ENCODE measurements around the gene FAXDC2.
"Not testable (repeated sequence)": the region's sequence is repeated elsewhere in the genome, so short reads cannot be mapped to it uniquely, and the experiment has no call there.

Gene FAXDC2

GRCh38 chr5:154840435-154841272, 9.7 kb downstream of the FAXDC2 start:
- Histone ChIP-seq H3K4me1 (ENCODE audit: control insufficient read depth, insufficient read depth, low read length) (peaks cover 6% of the 10 kb centered on the region), H3K27me3 (ENCODE audit: control insufficient read depth, insufficient read depth, low read length) (no peaks in the 10 kb centered on the region), H3K9me3 (replicated peaks; ENCODE audit: low read length) (no peaks in the 10 kb centered on the region), H3K9ac (ENCODE audit: low read depth, low read length) (no peak overlapping the region), H3K4me3 (ENCODE audit: low read length) (no peak overlapping the region), H3K36me3 (ENCODE audit: insufficient read depth, low read length) (peaks cover 10% of the 10 kb centered on the region), H3K4me2 (ENCODE audit: low read length) (no peak overlapping the region)

DNA sequence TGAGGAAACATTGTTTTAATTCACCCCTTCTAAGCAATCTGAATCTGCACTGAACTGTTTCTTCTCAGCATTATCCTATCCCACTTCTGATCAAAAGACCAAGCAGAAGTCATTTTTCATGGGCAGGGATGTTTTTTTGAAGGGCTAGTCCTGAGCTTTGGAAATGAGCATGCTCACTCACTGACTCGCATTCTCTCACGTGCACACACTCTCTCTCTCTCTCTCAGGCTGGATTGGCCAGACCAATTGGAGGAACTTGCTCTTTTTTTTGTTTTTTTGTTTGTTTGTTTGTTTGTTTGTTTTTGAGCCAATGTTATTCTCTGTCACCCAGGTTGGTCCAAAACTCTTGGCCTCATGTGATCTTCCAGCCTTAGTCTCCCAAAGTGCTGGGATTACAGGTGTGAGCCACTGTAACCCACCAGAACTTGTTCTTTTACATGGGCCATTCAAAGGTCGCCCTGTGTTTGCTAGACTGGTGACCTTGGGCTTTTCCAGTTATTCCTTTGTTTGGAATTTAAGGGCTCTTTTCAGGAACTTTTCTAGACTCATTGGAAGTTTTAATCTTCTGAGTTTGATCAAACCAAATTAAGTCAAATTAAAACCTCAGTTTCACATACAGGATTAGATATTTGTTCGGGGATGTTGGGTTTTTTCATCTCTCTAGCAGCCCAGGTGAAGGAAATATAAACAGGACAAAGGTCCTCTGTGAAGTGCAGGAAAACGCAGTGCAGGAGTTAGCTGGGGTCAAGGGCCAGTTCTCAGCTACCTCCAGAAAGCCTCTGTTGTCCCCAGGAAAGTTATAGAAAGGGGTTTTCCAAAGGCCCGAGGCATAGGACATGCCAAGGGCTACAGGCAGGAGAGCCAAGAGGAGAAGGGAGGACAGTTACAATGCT, 13.1 kb downstream of the FAXDC2 start:
- H3K4me3 ChIP-seq (ENCODE audit: low read length), result no peak overlapping the region
- peaks cover 15% of the 10 kb centered on the region for H3K36me3 ChIP-seq (ENCODE audit: insufficient read depth, low read length)
- no peaks in the 10 kb centered on the region for H3K9me3 ChIP-seq (replicated peaks; ENCODE audit: low read length)
- H3K4me2 ChIP-seq (ENCODE audit: low read length), result no peak overlapping the region
- H3K4me1 ChIP-seq (ENCODE audit: control insufficient read depth, insufficient read depth, low read length), result peaks cover 17% of the 10 kb centered on the region
- H3K27me3 ChIP-seq (ENCODE audit: control insufficient read depth, insufficient read depth, low read length), result no peaks in the 10 kb centered on the region
- H3K9ac ChIP-seq (ENCODE audit: low read depth, low read length), result no peak overlapping the region

DNA sequence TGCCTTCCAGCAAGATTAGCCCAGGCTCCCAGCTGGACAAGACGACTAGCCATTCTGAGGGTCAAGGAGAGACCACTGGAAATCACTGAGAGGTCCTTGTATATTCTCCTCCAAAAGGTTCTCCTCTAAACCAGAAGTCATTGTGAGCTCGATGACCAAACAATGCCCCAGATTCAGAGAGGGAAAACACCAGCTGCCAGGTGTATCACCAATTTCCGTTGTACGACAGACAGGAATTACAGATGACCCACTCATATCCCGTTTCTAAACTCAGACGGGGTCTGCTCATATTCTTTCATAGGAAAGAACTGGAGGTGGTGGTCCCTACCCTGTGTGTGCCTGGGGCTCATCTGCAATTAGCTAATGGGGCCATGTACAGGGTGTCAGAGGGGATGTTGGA, 14.2 kb downstream of the FAXDC2 start:
- no peak overlapping the region for H3K9ac ChIP-seq (ENCODE audit: low read depth, low read length)
- no peaks in the 10 kb centered on the region for H3K9me3 ChIP-seq (replicated peaks; ENCODE audit: low read length)
- peaks cover 21% of the 10 kb centered on the region for H3K36me3 ChIP-seq (ENCODE audit: insufficient read depth, low read length)
- no peak overlapping the region for H3K4me2 ChIP-seq (ENCODE audit: low read length)
- H3K27me3 ChIP-seq (ENCODE audit: control insufficient read depth, insufficient read depth, low read length), result no peaks in the 10 kb centered on the region
- H3K4me3 ChIP-seq (ENCODE audit: low read length), result no peak overlapping the region
- H3K4me1 ChIP-seq (ENCODE audit: control insufficient read depth, insufficient read depth, low read length), result peaks cover 17% of the 10 kb centered on the region

DNA sequence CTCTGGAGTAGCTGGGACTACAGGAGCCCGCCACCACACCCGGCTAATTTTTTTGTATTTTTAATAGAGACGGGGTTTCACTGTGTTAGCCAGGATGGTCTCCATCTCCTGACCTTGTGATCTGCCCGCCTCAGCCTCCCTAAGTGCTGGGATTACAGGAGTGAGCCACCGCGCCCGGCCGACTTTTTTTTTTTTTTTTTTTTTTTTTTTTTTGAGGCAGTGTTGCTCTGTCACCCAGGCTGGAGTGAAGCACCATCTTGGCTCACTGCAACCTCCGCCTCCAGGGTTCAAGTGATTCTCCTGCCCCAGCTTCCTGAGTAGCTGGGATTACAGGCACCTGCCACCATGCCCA, 14.7 kb downstream of the FAXDC2 start:
- H3K27me3 ChIP-seq (ENCODE audit: control insufficient read depth, insufficient read depth, low read length); H3K4me3 ChIP-seq (ENCODE audit: low read length); H3K9me3 ChIP-seq (replicated peaks; ENCODE audit: low read length): not testable (repeated sequence)
- Histone ChIP-seq H3K9ac (ENCODE audit: low read depth, low read length) (peak overlapping the region; percentile 28), H3K36me3 (ENCODE audit: insufficient read depth, low read length) (peaks cover 22% of the 10 kb centered on the region), H3K4me1 (ENCODE audit: control insufficient read depth, insufficient read depth, low read length) (peaks cover 20% of the 10 kb centered on the region), H3K4me2 (ENCODE audit: low read length) (peak overlapping the region; percentile 35)

DNA sequence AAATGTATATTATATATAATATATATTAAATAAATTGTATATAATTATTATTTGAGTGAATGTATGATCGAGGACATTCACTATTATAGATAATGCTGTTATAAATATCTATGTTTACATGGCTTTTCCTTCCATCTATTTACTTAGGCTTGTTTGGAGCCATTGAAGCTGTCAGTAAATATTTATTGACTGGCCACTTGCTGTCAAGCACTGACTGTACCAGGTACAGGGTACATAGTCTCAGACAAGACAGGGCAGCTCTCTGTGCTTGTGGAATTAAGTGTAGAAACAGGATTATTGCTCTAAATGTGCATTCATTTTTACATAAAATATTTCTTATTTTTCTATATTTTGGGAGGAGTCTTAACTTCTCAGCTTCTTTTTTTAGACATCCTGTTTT, 16.4 kb downstream of the FAXDC2 start:
- Histone ChIP-seq H3K36me3 (ENCODE audit: insufficient read depth, low read length) (peaks cover 22% of the 10 kb centered on the region), H3K9me3 (replicated peaks; ENCODE audit: low read length) (no peaks in the 10 kb centered on the region), H3K27me3 (ENCODE audit: control insufficient read depth, insufficient read depth, low read length) (no peaks in the 10 kb centered on the region), H3K4me1 (ENCODE audit: control insufficient read depth, insufficient read depth, low read length) (peaks cover 36% of the 10 kb centered on the region), H3K4me2 (ENCODE audit: low read length) (no peak overlapping the region), H3K9ac (ENCODE audit: low read depth, low read length) (no peak overlapping the region), H3K4me3 (ENCODE audit: low read length) (no peak overlapping the region)

DNA sequence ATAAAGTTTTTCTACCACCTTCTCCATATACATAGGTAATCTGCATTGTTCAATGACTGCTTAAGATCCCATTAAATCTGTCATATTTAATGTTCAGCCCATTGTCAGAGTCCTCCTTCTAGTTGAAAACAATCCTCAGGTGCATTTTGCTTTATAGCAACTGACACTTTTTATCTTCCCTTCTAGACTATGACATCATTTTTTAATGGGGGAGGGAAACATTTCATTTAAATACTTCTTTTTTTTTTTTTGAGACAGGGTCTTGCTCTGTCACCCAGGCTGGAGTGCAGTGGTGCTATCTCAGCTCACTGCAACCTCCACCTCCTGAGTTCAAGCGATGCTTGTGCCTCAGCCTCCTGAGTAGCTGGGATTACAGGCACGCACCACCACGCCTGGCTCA, 17.6 kb downstream of the FAXDC2 start:
- not testable (repeated sequence) for H3K9ac ChIP-seq (ENCODE audit: low read depth, low read length); H3K9me3 ChIP-seq (replicated peaks; ENCODE audit: low read length); H3K4me3 ChIP-seq (ENCODE audit: low read length); H3K27me3 ChIP-seq (ENCODE audit: control insufficient read depth, insufficient read depth, low read length); H3K4me2 ChIP-seq (ENCODE audit: low read length)
- Histone ChIP-seq H3K36me3 (ENCODE audit: insufficient read depth, low read length) (peaks cover 25% of the 10 kb centered on the region), H3K4me1 (ENCODE audit: control insufficient read depth, insufficient read depth, low read length) (peaks cover 42% of the 10 kb centered on the region)

DNA sequence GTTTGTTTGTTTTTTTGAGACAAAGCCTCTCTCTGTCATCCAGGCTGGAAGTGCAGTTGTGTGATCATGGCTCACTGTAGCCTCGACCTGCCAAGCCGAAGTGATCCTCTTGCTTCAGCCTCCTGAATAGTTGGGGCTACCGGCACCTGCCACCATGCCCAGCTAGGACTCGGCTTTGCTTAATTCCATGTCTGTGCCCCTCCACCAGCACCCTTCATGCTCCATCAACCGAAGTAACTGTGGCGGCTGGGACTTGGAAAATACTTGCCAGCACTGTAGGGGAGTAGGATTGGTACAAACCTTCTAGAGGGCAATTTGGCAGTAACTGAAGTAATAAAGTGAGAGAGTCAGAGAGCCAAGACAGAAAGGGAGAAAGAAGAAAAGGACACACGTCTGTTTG, 19.0 kb downstream of the FAXDC2 start:
- H3K4me2 ChIP-seq (ENCODE audit: low read length), result no peak overlapping the region
- H3K36me3 ChIP-seq (ENCODE audit: insufficient read depth, low read length), result peaks cover 22% of the 10 kb centered on the region
- no peaks in the 10 kb centered on the region for H3K9me3 ChIP-seq (replicated peaks; ENCODE audit: low read length)
- H3K9ac ChIP-seq (ENCODE audit: low read depth, low read length), result no peak overlapping the region
- H3K27me3 ChIP-seq (ENCODE audit: control insufficient read depth, insufficient read depth, low read length), result no peaks in the 10 kb centered on the region
- H3K4me1 ChIP-seq (ENCODE audit: control insufficient read depth, insufficient read depth, low read length), result peaks cover 42% of the 10 kb centered on the region
- H3K4me3 ChIP-seq (ENCODE audit: low read length), result no peak overlapping the region

GRCh38 chr5:154830596-154830995, 19.8 kb downstream of the FAXDC2 start:
- Histone ChIP-seq H3K4me3 (ENCODE audit: low read length) (no peak overlapping the region), H3K4me1 (ENCODE audit: control insufficient read depth, insufficient read depth, low read length) (peaks cover 36% of the 10 kb centered on the region), H3K9me3 (replicated peaks; ENCODE audit: low read length) (no peaks in the 10 kb centered on the region), H3K4me2 (ENCODE audit: low read length) (peak overlapping the region; percentile 24), H3K36me3 (ENCODE audit: insufficient read depth, low read length) (peaks cover 17% of the 10 kb centered on the region), H3K27me3 (ENCODE audit: control insufficient read depth, insufficient read depth, low read length) (no peaks in the 10 kb centered on the region), H3K9ac (ENCODE audit: low read depth, low read length) (no peak overlapping the region)

GRCh38 chr5:154830219-154830595, 20.2 kb downstream of the FAXDC2 start:
- H3K27me3 ChIP-seq (ENCODE audit: control insufficient read depth, insufficient read depth, low read length), result no peaks in the 10 kb centered on the region
- no peaks in the 10 kb centered on the region for H3K9me3 ChIP-seq (replicated peaks; ENCODE audit: low read length)
- H3K36me3 ChIP-seq (ENCODE audit: insufficient read depth, low read length), result peaks cover 17% of the 10 kb centered on the region
- peaks cover 34% of the 10 kb centered on the region for H3K4me1 ChIP-seq (ENCODE audit: control insufficient read depth, insufficient read depth, low read length)
- H3K4me3 ChIP-seq (ENCODE audit: low read length), result peak overlapping the region; percentile 8
- peak overlapping the region; percentile 24 for H3K4me2 ChIP-seq (ENCODE audit: low read length)
- H3K9ac ChIP-seq (ENCODE audit: low read depth, low read length), result peak overlapping the region; percentile 13

DNA sequence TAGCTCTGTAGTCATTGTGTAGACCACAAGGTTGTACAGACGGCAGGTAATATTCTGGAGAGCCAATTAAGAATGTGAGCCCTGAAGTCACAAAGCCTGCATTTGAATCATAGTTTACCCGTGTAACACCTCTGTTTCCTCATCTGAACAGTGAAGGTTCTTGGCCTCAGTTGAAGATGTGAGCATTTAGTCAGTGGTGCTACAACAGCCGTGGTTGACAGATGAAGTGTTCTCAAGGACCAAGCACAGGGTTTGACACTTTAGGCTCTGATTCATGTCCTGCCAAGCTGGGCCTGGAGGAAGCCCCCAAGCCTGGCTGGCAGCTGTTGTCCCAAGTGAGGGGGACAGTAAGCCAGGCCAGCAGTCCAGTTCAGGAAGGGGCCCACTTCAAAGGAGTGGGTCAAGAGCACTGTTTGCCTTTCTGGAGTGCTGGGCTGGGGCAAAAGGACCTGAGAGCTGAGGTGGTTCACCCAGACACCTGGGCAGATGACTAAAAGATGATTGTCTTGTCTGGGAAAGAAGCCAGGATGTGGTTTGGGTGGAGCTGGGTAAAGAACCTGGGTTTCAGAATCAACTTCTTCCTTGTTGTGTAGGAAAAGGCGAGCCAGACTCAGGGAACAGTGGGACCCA, 20.7 kb downstream of the FAXDC2 start:
- peaks cover 15% of the 10 kb centered on the region for H3K36me3 ChIP-seq (ENCODE audit: insufficient read depth, low read length)
- peak overlapping the region; percentile 13 for H3K9ac ChIP-seq (ENCODE audit: low read depth, low read length)
- H3K4me2 ChIP-seq (ENCODE audit: low read length), result peak overlapping the region; percentile 24

DNA sequence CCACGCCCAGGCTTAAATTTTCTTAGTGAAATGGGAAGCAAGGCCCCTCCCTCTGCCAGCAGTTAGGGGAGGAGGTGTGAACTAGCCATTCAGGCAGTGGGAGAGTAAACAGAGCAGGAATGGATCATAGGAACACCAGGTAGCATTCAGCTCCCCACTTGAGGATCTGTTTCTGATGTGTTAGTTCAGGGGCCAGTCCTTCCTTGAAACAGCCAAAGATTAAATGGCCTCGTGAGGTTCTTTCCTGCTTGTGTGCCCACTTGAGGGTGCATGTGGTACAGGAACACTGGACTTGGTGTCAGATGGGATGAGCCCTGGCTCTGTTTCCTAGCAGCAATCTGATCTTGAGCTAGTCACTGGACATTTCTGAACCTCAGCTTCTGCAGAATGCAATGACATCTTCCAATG, 21.2 kb downstream of the FAXDC2 start:
- Histone ChIP-seq H3K4me2 (ENCODE audit: low read length) (peak overlapping the region; percentile 24), H3K9me3 (replicated peaks; ENCODE audit: low read length) (no peaks in the 10 kb centered on the region), H3K4me1 (ENCODE audit: control insufficient read depth, insufficient read depth, low read length) (peaks cover 25% of the 10 kb centered on the region), H3K9ac (ENCODE audit: low read depth, low read length) (no peak overlapping the region), H3K36me3 (ENCODE audit: insufficient read depth, low read length) (peaks cover 15% of the 10 kb centered on the region), H3K4me3 (ENCODE audit: low read length) (no peak overlapping the region), H3K27me3 (ENCODE audit: control insufficient read depth, insufficient read depth, low read length) (no peaks in the 10 kb centered on the region)

More for the DNA sequence above, 20.7 kb downstream of the FAXDC2 start:
- Histone ChIP-seq H3K27me3 (ENCODE audit: control insufficient read depth, insufficient read depth, low read length) (no peaks in the 10 kb centered on the region), H3K4me3 (ENCODE audit: low read length) (peak overlapping the region; percentile 8), H3K4me1 (ENCODE audit: control insufficient read depth, insufficient read depth, low read length) (peaks cover 29% of the 10 kb centered on the region), H3K9me3 (replicated peaks; ENCODE audit: low read length) (no peaks in the 10 kb centered on the region)
